Stomach smooth muscle (tissue), 2 donors: Measurements from ENCODE around the gene TSHZ1.

Source experiments
- H3K27ac ChIP-seq: one replicate; pipeline ENCODE4 v1.7.0; 2013; ENCODE audit warnings: mild to moderate bottlenecking, low read length, inconsistent platforms
- H3K27me3 ChIP-seq, 2 donors: one replicate each; pipeline ENCODE4 v1.7.0; 2013; ENCODE audit warnings: low read length in 2 of 2; ENCODE audit not compliant: insufficient read depth in 2 of 2, control insufficient read depth in 1 of 2
- H3K36me3 ChIP-seq, 2 donors: one replicate each; pipeline ENCODE4 v1.7.0; 2013; ENCODE audit warnings: low read length in 2 of 2; ENCODE audit not compliant: control insufficient read depth in 2 of 2, insufficient read depth in 2 of 2
- H3K4me1 ChIP-seq: one replicate; pipeline ENCODE4 v1.7.0; 2013; ENCODE audit warnings: low read length; ENCODE audit not compliant: control insufficient read depth, insufficient read depth
- H3K4me3 ChIP-seq, 2 donors: one replicate each; pipeline ENCODE4 v1.7.0; 2013; ENCODE audit warnings: low read length in 2 of 2
- H3K9ac ChIP-seq, 2 donors: one replicate each; pipeline ENCODE4 v1.7.0; 2013; ENCODE audit warnings: low read length in 2 of 2, mild to moderate bottlenecking in 1 of 2
- H3K9me3 ChIP-seq, 2 donors: one replicate each; pipeline ENCODE4 v1.7.0; 2013; ENCODE audit warnings: low read length in 2 of 2; ENCODE audit not compliant: control insufficient read depth in 2 of 2
- donor health status: healthy.
- donor health status: Pancreatic carcinoma.

TSHZ1 gene

DNA sequence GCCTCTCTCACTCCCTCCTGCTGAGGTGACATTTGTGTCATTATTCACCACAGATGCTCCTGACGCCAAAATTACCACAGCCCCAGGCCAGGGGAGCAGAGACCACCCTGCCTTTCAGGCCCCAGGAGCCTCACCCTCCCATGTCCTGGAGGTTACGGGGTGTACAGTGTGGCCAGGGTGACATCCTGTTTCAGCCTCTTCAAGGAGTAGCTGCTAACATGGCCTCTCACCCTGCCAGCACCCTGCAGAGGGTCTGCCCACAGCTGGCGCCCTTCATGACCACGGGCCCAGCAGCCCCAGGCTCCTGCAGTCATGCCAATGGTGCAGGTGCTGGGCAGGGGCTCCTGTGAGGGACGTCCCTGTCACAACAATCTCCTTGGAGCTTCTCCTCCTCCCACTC lies 124.3 kb downstream of the TSHZ1 start:
- no peaks in the 10 kb centered on the region for H3K27me3 ChIP-seq
- H3K9ac ChIP-seq, result no peak overlapping the region
- no peak overlapping the region for H3K27ac ChIP-seq
- no peak overlapping the region for H3K4me3 ChIP-seq
- H3K9me3 ChIP-seq, result no peaks in the 10 kb centered on the region
- H3K4me1 ChIP-seq, result no peaks in the 10 kb centered on the region
- no peaks in the 10 kb centered on the region for H3K36me3 ChIP-seq

DNA sequence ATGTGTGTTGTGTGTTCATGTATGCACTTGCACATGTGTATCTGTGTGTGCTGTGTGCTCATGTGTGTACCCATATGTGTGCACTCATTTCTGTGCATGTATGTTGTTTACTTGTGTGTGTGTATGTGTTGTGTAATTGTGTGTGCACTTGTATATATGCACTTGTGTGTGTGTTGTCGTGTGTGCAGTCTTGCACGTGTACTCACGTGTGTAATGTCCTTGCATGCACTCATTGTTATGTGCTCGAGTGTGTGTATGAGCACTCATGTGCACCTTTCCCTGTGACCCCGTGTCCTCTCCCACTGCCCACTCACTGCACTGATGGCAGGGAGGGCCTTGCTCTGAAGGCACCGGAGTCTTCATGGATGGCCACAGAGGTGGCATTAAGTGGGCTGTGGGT lies 124.9 kb downstream of the TSHZ1 start:
- Histone ChIP-seq H3K27me3 (no peaks in the 10 kb centered on the region), H3K9me3 (no peaks in the 10 kb centered on the region), H3K36me3 (no peaks in the 10 kb centered on the region)

DNA sequence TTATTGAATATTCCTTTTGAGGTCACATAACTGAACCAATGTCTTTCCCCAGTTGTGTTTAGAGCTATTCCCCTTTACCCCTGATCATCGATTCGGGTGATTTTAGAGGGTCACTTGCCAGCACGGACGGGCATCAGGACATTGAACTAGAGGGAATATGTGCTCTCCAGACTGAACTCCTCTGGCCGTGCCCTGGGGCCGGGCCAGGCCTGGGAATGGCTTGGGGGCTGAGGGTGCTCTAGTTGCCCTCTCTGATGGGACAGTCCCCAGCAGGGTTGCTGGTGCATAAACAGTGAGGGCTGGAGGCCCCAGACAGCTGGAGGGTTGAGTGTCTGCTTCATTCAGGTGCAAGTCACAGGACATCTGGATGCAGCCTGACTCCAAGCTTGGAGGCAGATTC lies 126.2 kb downstream of the TSHZ1 start:
- Histone ChIP-seq H3K9me3 (no peaks in the 10 kb centered on the region), H3K27ac (no peak overlapping the region), H3K4me1 (no peaks in the 10 kb centered on the region), H3K36me3 (no peaks in the 10 kb centered on the region), H3K4me3 (no peak overlapping the region), H3K27me3 (no peaks in the 10 kb centered on the region), H3K9ac (no peak overlapping the region)

More for the DNA sequence above, 124.9 kb downstream of the TSHZ1 start:
- no peaks in the 10 kb centered on the region for H3K4me1 ChIP-seq
- no peak overlapping the region for H3K27ac ChIP-seq
- no peak overlapping the region for H3K4me3 ChIP-seq
- no peak overlapping the region for H3K9ac ChIP-seq

DNA sequence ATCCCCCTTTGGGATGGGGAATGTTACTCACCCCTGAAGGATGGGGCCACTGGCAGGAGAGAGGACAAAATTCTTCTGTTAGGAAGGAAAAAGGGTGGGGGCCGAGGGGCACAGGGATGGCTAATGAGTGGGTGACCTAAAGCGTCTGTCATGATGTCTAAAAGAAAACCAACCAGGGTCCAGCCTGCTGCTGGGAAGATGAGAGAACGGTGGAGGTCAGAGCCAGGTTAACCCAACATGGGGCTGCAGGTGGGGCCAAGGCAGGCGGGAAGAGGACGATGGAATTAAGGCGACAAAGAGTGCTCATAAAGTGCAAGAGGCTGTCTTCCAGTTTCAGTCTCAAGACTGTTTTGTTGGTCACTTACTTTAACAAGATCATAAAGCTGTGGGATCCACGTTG lies 126.8 kb downstream of the TSHZ1 start:
- Histone ChIP-seq H3K27me3 (no peaks in the 10 kb centered on the region), H3K9ac (no peak overlapping the region), H3K4me1 (no peaks in the 10 kb centered on the region), H3K9me3 (no peaks in the 10 kb centered on the region), H3K36me3 (no peaks in the 10 kb centered on the region), H3K4me3 (no peak overlapping the region), H3K27ac (no peak overlapping the region)

DNA sequence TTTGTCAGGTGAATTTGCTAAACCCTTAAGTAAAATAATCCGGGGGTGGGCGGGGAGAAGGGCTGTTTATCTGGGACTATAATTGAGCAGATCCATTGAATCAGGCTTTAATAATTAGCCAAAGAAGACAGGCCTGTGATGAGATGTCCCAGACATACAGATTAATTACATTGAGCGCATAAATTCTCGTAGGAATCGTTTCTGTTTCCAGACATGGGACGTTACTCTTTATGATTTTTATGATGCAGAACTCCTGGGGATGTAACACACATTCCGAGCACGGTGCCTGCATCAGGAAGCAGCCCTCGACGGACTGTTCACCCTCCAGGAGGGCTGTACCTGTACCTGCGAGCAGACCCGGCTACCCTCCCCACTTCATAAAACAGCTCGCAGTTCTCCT lies 128.0 kb downstream of the TSHZ1 start:
- Histone ChIP-seq H3K9ac (no peak overlapping the region), H3K36me3 (no peaks in the 10 kb centered on the region), H3K9me3 (no peaks in the 10 kb centered on the region), H3K27me3 (no peaks in the 10 kb centered on the region), H3K4me1 (no peaks in the 10 kb centered on the region), H3K27ac (no peak overlapping the region), H3K4me3 (no peak overlapping the region)
